DND-41 (cell line): ENCODE measurements around the gene TMEM45A.

Experiments used
- ATAC-seq: fragments of 200-7000 bp; cut with Tn5 transposase; 3 replicates; pipeline ENCODE4 v1.9.1; 2021; ENCODE audit warnings: low read depth; ENCODE audit not compliant: insufficient read depth
- DNase-seq: peaks from one replicate; pipeline ENCODE4 v3.0.0-alpha.2; 2020
- H2AFZ ChIP-seq: 2 replicates; pipeline ENCODE4 v1.6.0; 2012; ENCODE audit warnings: low read depth, low read length
- H3K27ac ChIP-seq: 2 replicates; pipeline ENCODE4 v1.5.1; 2012; ENCODE audit warnings: low read length, inconsistent platforms
- H3K27me3 ChIP-seq: fragments of 200-600 bp; sonication (generic); 2 replicates; pipeline ENCODE4 v1.6.0; 2012; ENCODE audit warnings: low read length, mild to moderate bottlenecking, inconsistent platforms; ENCODE audit not compliant: insufficient read depth, poor library complexity
- H3K36me3 ChIP-seq: 2 replicates; pipeline ENCODE4 v1.5.1; 2012; ENCODE audit warnings: low read length, inconsistent platforms; ENCODE audit not compliant: insufficient read depth
- H3K4me1 ChIP-seq: 2 replicates; pipeline ENCODE4 v1.5.1; 2012; ENCODE audit warnings: mild to moderate bottlenecking, low read length; ENCODE audit not compliant: insufficient read depth
- H3K4me2 ChIP-seq: 2 replicates; pipeline ENCODE4 v1.6.0; 2012; ENCODE audit warnings: mild to moderate bottlenecking, moderate library complexity, low read length, inconsistent platforms; ENCODE audit not compliant: insufficient read depth
- H3K4me3 ChIP-seq, 2 experiments: fragments of 200-600 bp in 1 of 2; shearing (Covaris generic) in 1 of 2; 2 replicates each; pipeline ENCODE4 v1.5.1; 2012 to 2016; ENCODE audit warnings: inconsistent platforms in 2 of 2, low read length in 2 of 2, mild to moderate bottlenecking in 2 of 2, low read depth in 1 of 2, moderate library complexity in 1 of 2
- H3K79me2 ChIP-seq: 2 replicates; pipeline ENCODE4 v1.6.0; 2012; ENCODE audit warnings: low read length, inconsistent platforms; ENCODE audit not compliant: insufficient read depth
- H3K9ac ChIP-seq: 2 replicates; pipeline ENCODE4 v1.6.0; 2012; ENCODE audit warnings: low read depth, mild to moderate bottlenecking, inconsistent platforms, low read length, moderate library complexity
- H3K9me3 ChIP-seq: 2 replicates; pipeline ENCODE4 v1.5.1; 2012; ENCODE audit warnings: low read length, moderate library complexity, mild to moderate bottlenecking, inconsistent platforms; ENCODE audit not compliant: insufficient read depth, severe bottlenecking
- H4K20me1 ChIP-seq: 2 replicates; pipeline ENCODE4 v1.6.0; 2012; ENCODE audit warnings: low read length; ENCODE audit not compliant: insufficient read depth
- CTCF ChIP-seq: IDR thresholded peaks from 2 replicates; pipeline ENCODE4 v1.5.1; 2012; ENCODE audit warnings: borderline replicate concordance, low read length, moderate library complexity, mild to moderate bottlenecking; ENCODE audit not compliant: poor library complexity, severe bottlenecking; ENCODE audit errors: extremely low read depth
- EZH2 ChIP-seq: IDR thresholded peaks from 3 replicates; pipeline ENCODE4 v1.6.1; 2012; ENCODE audit warnings: borderline replicate concordance, low read depth, mild to moderate bottlenecking, moderate library complexity, low read length, inconsistent platforms; ENCODE audit not compliant: severe bottlenecking

TMEM45A gene

GRCh38 chr3:100615684-100616083 is 123.3 kb downstream of the TMEM45A start:
- Histone ChIP-seq H3K4me2 (no peak overlapping the region), H3K4me1 (no peaks in the 10 kb centered on the region), H3K4me3 (no peak overlapping the region), H3K9ac (no peak overlapping the region), H4K20me1 (no peaks in the 10 kb centered on the region), H3K79me2 (no peaks in the 10 kb centered on the region), H3K27me3 (no peaks in the 10 kb centered on the region), H3K27ac (no peak overlapping the region), H3K9me3 (no peaks in the 10 kb centered on the region), H2AFZ (no peak overlapping the region), H3K36me3 (no peaks in the 10 kb centered on the region)
- TF ChIP-seq EZH2 (no peak), CTCF (no peak)
- ATAC-seq, result no peak
- DNase-seq, result no peak

DNA sequence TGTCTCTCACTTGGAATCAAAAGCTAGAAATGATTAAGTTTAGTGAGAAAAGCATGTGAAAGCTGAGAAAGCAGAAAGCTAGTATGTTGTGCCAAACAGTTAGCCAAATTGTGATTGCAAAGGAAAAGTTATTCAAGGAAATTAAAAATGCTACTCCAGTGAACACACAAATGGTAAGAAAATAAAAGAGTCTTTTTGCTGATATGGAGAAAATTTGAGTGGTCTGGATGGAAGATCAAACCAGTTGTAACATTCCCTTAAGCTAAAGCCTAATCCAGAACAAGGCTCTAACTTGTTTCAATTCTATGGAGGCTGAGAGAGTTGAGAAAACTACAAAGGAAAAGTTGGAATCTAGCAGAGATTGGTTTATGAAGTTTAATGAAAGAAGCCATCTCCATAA is 128.8 kb downstream of the TMEM45A start:
- Histone ChIP-seq H3K36me3 (no peaks in the 10 kb centered on the region), H3K79me2 (no peaks in the 10 kb centered on the region), H3K4me3 (no peak overlapping the region), H4K20me1 (no peaks in the 10 kb centered on the region), H3K27me3 (no peaks in the 10 kb centered on the region), H3K9me3 (no peaks in the 10 kb centered on the region), H3K4me1 (no peaks in the 10 kb centered on the region), H3K4me2 (no peak overlapping the region), H3K27ac (no peak overlapping the region), H2AFZ (no peak overlapping the region), H3K9ac (no peak overlapping the region)
- ATAC-seq (no peak), DNase-seq (no peak)
- no peak for TF ChIP-seq EZH2
- no peak for TF ChIP-seq CTCF
